ENCODE measurements around the gene SPRYD3.
A peak's percentile ranks its signal among the peaks of the same experiment; 100 is the strongest.

Gene SPRYD3

DNA sequence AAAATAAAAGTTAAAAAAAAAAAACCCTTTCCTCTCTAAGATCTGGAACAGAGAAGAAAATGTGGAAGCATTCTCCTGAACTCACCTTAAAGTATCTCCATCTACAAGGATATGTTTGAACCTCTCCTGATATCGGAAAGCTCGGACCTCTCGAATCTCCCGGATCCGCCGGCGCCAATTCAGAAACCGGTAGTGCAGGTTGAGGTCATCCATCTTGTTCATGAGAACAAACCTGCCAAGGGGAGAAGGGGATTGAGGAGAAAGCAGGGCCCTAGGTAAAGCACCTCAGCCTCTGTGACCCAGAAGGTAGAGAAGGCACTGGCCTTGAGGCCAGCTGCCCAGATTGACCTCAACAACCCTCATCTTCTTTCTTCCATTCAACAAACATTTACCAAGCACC lies 2.2 kb downstream of the SPRYD3 start:
- DNase-seq (ENCODE audit: low read depth): no peak

DNA sequence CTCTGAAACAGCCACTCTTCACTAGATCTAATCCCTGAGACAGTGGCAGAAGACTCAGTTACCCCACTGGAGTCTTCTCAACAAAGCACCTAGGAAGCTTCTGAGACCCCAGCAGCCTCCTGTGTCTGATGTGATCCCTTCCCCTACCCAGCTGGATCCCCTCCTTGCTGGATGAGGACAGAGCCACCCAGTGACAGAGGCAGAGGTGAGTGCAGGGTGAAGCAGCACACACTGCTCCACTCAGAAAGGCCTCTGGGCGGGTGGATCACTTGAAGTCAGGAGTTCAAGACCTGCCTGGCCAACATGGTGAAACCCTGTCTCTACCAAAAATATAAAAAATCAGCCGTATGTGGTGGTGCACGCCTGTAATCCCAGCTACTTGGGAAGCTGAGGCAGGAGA lies 2.7 kb downstream of the SPRYD3 start:
- DNase-seq (ENCODE audit: low read depth): no peak

DNA sequence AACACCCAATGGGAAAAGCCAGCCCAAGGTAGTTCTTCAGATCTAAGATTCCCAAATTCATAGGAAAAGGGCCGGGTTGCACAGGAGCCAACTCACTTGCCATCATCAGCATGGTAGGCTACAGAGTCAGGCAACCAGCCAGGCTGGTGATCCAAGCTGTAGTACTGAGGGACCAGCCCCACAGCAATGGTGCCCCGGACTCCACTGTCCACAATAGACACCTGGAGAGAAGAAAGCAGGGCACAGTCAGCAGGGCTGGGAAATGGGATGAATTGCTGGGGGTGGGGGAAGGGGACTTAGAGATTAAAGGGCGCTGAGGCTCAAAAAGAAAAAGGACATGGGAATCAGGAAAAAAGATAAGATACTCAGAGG lies 4.2 kb downstream of the SPRYD3 start:
- no peak for DNase-seq (ENCODE audit: low read depth)

DNA sequence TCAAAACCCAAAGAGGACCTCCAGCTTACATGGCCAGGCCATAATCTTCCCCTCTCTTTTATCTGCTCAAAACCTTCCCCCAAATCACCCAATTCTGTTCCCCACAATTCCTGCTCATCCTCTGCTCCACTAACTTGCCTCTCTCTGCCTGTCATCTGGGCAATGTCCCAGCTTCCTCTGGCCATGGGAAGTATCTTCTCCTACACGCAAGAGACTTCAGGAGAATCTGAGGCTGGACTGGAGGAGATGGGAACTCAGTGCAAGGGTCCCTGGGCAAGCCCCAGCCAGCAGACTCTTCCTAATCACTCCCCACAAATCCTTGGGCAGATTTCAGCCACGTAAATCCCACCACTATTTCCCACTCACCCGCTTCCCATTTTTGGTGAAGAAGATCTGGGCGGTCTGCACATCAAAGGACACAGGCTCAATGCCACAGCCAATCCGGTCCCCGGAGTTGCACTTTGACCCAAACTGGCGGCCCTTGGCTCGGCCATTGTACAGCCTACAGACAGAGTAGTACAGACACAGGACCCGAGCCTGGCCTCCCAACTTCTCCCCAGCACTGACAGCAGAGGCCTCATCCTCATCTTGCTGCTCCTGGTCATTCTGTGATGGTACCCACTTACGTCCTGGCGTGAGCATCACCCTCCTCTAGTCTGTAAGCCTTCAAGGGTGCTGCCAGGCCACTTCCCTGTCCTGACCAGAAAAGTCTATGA lies 4.7 kb downstream of the SPRYD3 start:
- DNase-seq (ENCODE audit: low read depth): no peak

DNA sequence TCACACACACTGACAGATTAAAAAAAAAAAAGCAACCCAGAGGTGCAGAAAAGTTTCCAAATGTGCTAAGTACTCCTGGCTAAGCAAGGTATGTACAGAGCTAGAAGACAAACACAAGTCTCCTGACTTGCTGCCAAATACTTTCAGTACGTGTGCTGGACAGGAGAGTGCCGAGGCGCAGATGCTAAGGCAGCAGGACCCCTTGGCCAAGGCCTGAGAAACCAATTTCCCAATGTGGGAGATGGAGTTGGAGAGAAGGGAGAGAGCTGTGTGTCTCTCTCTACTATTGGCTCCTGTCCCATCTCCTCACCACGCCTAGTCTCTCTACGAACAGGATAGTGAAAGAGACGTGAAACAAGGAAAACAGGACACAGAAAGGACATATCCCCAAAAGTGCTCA lies 5.3 kb downstream of the SPRYD3 start:
- DNase-seq (ENCODE audit: low read depth): no peak

DNA sequence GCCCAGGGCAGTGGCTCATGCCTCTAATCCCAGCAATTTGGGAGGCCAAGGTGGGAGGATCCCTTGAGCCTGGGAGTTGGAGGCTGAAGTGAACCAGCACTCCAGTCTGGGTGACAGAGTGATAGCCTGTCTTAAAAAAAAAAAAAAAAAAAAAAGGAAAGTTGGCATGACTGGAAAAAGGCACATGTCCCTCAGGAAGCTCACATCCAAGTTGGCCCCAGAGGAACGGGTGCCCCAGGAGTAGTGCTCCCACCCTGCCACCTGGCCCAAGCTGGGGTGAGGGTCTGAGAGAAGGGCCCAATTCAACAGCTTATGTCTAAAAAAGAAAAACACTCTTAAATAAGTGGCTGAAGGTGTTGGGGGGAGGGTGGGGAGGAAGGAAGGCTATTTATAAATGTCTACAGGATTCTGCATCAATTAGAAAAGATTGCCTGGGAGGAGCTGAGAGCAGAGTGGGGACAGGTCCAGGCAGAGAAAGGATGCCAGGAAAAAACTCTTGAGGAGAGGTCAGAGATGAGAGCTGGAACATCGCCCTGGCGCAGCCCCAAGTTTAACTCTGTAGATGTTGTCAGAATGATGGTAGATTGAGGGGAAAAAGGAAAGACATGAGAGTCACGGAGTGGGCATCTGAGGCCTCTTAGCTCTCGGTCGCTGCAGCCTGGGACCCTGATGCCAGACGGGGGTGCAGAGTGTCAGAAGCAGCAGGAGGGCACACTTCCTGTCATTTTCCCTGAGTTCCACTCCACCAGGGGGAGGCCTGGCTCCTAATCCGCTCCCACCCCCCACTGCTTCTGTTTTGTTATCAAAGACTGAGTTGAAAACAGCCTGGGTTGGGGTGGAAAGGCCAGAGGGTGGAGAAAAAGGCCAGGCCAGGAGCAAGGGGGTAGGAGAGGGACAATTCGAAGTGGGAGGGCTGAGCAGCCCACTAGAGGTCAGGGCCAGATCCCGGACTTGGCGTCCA lies 7.3 kb downstream of the SPRYD3 start:
- DNase-seq (ENCODE audit: low read depth): peak; percentile 79

DNA sequence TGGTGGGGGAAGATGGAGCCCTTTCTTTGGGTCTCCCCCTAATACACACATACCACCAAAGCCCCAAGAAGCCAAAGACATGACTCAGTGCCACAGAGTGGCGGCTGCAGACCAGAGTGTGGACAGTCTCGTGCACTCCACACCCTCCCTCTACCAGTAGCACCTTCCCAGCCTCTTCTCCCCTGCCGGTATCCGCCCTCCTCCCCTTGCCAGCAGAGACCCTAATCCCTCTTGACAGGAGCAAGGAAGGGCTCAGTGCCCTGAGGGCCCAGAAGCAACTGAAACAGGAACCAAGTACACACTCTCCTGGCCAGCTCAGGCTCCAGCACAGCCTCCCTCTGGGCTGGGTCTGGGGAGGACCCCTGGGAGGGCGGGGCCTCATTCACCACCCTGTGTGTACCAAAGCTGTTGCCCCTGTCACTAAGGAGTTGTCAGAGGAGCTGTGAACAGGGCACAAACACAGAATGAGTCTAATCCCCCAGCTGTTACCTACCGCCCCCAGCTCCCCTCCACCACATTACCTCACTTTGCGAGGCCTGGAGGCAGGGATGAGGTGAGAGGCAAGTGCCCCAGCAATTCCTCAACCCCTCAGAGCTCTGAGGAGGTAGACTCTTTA lies 8.2 kb downstream of the SPRYD3 start:
- DNase-seq (ENCODE audit: low read depth): no peak

DNA sequence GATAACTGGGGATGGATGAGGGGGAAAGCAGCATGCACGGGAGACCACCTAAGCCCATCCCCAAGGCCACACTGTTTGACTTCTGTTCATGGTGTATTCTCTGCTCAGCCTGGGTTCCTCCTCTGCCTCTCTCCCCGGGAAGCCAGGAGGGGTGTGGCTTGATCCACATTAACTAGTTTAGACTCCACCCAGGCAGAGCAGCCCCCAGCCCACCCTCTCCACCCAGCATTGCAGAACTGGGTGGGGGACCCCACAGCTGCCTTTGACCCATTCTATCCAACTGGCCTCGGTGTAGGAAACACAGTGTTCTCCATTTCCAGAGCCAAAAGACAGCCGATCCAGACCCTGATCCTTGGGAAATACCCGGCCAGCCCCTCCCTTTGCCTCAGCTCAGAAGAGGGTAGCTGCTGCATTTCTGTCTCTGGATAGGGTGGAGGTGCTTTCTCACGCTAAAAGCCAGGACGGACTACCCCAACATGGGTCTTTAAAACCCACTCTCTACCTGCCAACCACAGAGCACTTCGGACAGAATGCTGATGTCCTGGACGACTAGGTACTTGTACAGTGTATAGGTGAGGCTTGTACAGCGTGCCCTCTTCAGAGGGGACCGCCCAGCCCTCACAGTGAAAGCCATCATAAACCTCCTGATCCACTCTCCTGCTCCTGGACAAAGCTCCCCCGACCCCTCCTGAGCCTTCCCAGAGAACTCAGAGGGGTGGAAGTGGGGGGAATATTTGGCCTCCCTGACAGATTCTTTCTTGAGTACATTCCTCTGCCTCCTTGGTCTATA lies 9.4 kb downstream of the SPRYD3 start:
- no peak for DNase-seq (ENCODE audit: low read depth)

DNA sequence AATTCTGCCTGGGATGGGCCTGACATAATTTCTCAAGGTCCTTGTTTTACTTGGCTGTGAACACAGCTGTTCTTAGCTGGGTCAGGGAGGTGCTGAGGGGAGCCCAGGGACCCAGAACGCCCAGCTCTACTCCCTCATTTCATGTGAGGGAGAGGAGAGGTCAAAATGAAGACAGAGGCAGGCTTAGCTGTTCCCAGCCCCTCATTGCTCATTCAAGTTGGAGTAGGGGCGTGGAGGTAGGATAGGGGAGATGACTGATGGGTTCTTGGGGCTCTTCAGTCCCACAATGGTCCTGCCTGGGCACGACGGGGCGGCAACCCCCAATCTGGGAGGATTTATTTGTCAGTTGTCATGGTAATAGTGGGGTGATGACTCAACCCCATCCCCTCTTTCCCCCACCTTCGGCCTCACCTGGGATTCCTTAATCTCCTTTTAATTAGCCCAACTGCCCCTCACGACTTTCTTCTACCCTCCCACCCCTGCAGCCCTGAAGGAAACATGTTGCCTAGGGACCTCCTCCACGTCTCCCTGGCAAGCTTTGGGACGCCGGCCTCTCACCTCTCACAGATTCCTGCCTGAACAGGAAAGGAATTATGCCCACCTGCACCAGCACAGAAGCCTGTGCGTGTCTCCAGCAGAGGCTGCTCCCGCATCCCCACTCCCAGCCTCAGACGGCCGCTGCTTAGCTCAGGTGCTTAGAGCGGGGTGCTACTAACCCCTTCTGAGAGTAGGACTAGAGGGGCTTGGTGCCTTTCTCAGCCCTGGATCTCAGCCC lies 10.2 kb downstream of the SPRYD3 start:
- no peak for DNase-seq (ENCODE audit: low read depth)

DNA sequence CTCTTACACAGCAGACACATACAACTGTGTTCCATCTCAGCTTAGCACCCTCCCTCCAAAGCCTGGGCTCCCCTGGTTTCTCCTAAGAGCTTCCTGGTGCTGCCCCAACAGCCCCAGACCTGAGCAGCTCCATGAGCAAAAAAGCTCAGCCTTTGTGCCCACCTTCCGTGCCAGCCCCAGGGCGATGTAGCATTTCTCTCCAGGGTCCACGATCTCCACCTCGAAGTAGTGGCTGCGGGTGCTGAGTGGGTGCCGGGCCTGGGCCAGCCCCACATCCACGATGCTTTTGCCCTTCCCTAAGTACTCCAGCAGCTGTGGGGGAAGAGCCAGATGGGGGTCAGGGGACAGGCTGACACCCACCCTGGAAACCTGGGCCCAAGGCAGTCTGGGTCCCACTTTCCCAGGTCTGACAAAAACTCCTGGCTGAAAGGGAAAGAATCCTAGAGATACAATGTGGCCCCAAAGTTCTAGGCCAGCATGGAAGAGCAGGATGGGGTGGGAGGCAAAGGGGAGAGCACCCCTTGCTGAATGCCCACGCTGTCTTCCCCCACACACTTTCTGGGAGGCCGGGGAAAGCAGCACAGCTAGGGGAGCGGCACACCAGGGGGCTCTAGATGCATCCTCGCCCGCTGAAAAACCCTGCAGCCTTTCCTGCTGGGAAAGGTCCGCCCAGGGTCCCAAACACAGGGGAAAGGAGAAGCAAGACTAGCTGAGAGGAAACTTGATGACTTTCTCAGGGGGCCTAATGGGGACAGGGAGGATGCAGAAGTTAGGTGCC lies 11.0 kb downstream of the SPRYD3 start:
- DNase-seq (ENCODE audit: low read depth): no peak

DNA sequence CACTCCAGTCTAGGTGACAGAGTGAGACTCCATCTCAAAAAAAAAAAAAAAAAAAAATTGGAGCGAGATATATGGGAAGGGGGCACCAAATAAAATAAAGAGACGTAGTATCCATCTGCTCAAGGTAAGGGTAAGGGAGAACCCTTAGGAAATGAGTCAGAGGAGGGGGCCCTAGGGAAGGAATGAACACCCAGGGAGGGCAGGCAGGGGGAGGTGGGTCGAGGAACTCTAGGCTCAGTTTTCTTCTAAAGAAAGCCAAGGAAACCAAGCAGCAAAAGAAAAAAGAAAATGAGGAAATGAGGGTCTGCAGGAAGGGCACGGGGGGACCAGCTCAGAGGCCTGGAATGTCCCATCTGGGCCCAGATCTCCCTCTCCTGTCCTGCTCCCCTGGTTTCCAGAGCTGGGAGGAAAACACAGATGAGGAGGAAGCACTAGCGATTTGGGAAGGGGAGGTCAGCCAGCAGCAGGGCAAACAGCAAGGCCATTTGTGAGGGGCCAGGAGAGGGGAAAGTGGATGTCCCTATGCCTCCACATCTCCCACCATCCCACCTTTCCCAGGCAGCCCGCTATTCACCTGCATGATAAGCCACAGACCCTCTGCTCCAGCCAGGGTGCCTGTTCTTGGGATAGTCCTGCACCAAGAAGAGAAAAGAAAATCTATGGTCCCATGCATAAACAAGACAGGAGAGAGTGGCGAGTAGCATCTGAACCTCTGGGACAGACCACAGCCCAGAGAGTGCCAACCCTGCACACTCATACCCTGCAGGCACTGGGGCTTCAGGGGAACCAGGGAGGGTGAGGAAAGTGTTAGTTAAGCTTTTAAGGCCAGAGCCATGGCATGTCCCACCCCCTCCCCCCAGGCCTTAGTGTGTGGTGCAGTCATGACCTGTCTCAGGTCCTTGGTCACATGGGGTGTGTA lies 11.9 kb downstream of the SPRYD3 start:
- DNase-seq (ENCODE audit: low read depth): no peak

DNA sequence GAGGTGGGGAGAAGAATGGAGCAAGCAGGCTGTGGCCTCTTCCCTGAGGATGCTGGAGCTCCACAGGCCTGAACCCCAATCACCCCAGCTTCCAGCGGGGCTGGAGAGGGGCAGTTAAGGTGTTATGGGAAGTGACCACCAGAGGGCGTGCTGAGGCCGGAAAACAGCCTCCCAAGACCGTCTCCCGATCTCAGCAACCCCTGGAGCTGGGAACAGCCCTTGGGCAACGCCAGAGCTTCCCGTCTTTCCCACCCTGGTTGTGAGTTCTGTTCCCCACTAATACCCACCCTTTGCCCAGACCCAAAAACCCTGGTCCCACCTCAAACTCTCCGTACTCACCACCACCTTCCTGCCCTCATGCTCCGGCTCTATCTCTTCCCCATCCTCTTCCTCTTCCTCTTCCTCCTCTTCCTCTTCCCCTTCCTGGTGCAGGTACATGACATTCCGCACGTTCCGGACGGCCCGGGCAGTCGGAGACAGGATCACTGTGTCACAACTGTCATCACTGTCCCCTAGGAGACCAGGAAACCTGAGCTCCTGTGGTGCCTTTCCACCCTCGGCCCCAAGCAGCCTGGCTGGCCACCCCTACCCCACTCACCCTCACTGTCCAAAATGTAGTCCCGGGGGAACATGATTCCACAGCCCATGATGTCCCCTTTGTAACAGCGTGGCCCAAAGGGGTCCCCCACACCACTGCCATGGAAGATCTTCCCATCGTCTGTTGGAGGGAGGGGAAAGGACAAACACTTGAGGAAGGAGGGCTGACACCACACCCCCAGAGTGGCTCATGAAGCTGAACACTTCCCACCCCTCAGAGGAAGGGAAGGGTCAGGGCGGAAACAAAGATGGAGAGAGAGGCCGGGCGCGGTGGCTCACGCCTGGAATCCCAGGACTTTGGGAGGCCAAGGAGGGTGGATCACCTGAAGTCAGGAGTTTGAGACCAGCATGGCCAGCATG lies 12.9 kb downstream of the SPRYD3 start:
- peak; percentile 81 for DNase-seq (ENCODE audit: low read depth)

DNA sequence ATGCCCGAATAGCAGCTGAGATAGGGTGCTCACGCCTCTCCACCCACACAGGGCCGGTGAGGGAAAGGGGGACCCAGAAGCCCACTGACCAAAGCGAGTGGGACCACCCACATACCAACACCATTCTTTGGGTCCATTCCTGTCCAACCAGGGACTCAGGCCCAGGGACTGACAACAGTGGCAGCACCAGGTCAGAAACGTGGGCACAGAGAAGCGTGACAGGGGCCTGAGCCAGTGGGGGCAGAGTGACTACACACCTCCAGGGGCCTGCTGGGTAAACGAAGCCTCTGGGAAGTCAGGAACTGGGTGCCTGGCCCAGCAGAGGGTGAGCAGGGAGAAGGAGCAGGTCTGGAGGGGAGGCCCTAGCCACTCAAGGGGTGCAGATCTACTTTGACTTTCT lies 13.7 kb downstream of the SPRYD3 start:
- DNase-seq (ENCODE audit: low read depth): no peak

DNA sequence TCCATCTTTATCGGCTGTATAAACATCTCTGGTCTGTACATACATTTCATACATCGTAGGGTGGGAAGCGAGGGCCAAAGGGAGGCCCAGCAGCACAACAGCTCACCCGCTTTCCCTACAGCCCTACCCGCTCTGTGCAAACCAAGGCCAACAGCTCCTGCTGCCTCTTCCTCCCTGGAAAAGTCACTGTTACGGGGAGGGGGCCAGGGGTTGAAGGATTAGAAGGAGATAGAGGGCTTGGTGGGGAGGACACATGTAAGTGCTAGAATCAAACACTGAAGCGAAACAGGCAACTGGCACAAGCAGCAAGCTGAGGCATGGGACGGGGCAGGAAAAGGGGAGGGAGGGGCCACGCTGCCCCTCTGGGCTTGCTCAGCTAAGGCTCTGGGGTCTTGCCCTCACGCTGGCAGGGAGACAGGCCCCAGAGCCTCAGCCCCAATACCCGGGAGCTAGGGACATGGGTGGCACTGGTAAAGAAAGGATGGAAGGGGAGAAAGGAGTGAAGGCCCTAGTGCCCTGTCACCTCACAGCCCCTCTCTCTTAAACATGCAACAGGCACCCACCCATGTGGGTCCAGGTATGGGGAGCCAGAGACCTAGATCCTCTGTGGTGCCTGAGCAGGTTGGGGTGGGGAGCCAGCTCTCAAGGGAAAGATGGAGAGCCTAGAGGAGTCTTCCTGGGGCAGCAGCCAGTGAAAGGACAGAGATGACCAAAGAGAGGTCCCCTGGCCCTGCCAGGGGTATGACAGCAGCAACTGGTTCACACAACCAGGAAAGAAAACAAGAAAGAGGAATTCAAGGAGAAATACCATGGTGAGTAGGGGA lies 14.4 kb downstream of the SPRYD3 start:
- no peak for DNase-seq (ENCODE audit: low read depth)

DNA sequence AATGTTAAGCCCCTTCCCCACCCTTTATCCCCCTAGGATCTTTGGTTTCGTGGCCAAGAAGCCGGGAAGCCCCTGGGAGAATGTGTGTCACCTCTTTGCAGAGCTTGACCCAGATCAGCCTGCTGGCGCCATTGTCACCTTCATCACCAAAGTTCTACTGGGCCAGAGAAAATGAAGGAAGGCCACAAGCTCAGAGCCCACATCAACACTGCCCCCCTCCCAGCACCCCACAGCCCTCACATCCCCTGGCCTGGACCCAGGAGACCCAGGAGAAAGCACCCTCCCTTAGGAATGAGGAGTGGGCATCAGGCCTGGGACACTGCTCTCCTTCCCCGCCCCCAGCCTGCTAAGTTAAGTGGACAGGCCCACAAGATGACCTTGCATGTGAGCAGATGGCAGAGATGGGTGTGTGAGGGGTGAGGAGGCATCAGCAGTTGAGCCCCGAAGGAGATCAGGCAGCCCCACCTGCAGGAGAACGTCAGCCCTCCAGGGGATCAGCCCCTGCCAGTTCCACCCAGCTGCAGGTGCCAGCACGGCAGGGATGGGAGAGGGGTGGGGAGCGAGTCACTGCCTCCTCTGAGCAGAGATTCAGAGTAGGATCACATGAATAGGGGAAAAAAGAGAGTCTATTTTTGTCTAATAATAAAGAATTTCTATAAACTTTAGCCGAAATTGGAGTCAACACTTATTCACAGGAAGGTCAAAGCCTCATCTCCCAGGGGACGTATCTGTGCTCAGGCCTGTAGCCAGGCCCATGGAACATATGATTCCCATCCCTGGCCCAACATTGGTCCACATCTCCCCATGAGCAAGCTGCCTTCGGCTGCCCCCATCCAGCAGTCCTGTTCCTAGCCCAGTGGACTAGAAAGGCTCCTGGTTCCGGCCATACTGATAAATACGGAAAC lies 15.2 kb downstream of the SPRYD3 start:
- DNase-seq (ENCODE audit: low read depth): peak; percentile 93

DNA sequence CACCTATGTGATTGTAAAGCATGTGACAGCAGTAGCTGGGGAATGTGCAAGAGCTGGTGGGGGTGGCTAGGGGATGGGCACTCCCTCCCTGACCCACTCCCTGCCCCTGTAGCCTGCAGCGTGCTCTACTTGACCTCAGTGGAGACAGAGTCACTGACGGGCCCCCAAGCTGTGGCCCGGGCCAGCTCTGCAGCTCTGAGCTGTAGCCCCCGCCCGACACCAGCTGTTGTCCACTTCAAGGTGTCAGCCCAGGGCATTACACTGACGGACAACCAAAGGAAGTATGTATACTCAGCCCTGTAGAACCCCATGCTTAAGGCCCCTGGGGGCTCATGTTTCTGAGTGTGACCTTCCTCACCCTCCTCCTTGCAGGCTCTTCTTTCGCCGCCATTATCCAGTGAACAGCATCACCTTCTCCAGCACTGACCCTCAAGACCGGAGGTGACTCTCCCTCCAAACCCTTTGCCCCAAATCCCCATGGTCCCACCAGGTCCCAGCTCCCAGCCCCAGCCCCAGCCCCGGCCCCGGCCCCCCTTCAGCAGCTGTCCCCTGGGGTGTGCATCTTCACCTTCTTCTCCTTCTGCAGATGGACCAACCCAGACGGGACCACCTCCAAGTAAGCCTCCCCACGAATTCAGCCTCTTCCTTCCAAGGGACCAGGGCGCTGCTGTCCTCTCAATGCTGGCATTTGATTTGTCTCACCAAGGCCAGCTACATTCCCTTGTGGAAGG lies 16.0 kb downstream of the SPRYD3 start:
- DNase-seq (ENCODE audit: low read depth): no peak
